Nephron progenitor cell (in vitro differentiated cells): ENCODE results near the gene MAB21L4.

ENCODE experiments used
- DNase-seq: peaks from one replicate; pipeline ENCODE4 v3.0.0; 2021
- H3K27ac Mint-ChIP-seq: 2 replicates; pipeline ENCODE4 v1.8.0; 2021; ENCODE audit warnings: mild to moderate bottlenecking, moderate library complexity, mixed read lengths
- H3K27me3 Mint-ChIP-seq: 2 replicates; pipeline ENCODE4 v1.8.0; 2021; ENCODE audit warnings: mild to moderate bottlenecking, low read depth, mixed read lengths; ENCODE audit not compliant: poor library complexity
- H3K36me3 Mint-ChIP-seq: 2 replicates; pipeline ENCODE4 v1.8.0; 2021; ENCODE audit warnings: low read depth, mixed read lengths
- H3K4me1 Mint-ChIP-seq: 2 replicates; pipeline ENCODE4 v1.8.0; 2021; ENCODE audit warnings: mixed read lengths
- H3K4me3 Mint-ChIP-seq: 2 replicates; pipeline ENCODE4 v1.8.0; 2021; ENCODE audit warnings: mild to moderate bottlenecking, moderate library complexity, mixed read lengths
- H3K9me3 Mint-ChIP-seq: 2 replicates; pipeline ENCODE4 v1.8.0; 2021; ENCODE audit warnings: mild to moderate bottlenecking, moderate library complexity, mixed read lengths
- TF ChIP-seq, protein P1 (sequence below): fragments of 200-600 bp; sonication (generic); IDR thresholded peaks from 2 replicates; pipeline ENCODE4 v1.5.0; 2021; ENCODE audit warnings: antibody characterized with exemption

MAB21L4 gene

GRCh38 chr2:240877460-240878340 lies 18.3 kb downstream of the MAB21L4 start:
- Mint-ChIP-seq H3K36me3 (no peaks in the 10 kb centered on the region), H3K27me3 (peaks cover 15% of the 10 kb centered on the region), H3K4me1 (no peaks in the 10 kb centered on the region), H3K9me3 (no peaks in the 10 kb centered on the region), H3K27ac (no peak overlapping the region), H3K4me3 (no peak overlapping the region)
- no peak for DNase-seq
- TF ChIP-seq, protein P1, sequence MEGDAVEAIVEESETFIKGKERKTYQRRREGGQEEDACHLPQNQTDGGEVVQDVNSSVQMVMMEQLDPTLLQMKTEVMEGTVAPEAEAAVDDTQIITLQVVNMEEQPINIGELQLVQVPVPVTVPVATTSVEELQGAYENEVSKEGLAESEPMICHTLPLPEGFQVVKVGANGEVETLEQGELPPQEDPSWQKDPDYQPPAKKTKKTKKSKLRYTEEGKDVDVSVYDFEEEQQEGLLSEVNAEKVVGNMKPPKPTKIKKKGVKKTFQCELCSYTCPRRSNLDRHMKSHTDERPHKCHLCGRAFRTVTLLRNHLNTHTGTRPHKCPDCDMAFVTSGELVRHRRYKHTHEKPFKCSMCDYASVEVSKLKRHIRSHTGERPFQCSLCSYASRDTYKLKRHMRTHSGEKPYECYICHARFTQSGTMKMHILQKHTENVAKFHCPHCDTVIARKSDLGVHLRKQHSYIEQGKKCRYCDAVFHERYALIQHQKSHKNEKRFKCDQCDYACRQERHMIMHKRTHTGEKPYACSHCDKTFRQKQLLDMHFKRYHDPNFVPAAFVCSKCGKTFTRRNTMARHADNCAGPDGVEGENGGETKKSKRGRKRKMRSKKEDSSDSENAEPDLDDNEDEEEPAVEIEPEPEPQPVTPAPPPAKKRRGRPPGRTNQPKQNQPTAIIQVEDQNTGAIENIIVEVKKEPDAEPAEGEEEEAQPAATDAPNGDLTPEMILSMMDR: no peak

GRCh38 chr2:240876475-240877251 lies 19.3 kb downstream of the MAB21L4 start:
- no peak for DNase-seq
- Mint-ChIP-seq H3K36me3 (no peaks in the 10 kb centered on the region), H3K27me3 (peaks cover 13% of the 10 kb centered on the region), H3K9me3 (no peaks in the 10 kb centered on the region), H3K4me3 (no peak overlapping the region), H3K27ac (peak overlapping the region; percentile 83), H3K4me1 (no peaks in the 10 kb centered on the region)
- TF ChIP-seq, protein P1: no peak

GRCh38 chr2:240876035-240876474 lies 19.9 kb downstream of the MAB21L4 start:
- Mint-ChIP-seq H3K27me3 (peaks cover 9% of the 10 kb centered on the region), H3K36me3 (no peaks in the 10 kb centered on the region), H3K27ac (no peak overlapping the region), H3K4me1 (no peaks in the 10 kb centered on the region), H3K9me3 (no peaks in the 10 kb centered on the region), H3K4me3 (no peak overlapping the region)
- TF ChIP-seq, protein P1: no peak
- no peak for DNase-seq

GRCh38 chr2:240875228-240876034 lies 20.5 kb downstream of the MAB21L4 start:
- no peak overlapping the region for H3K4me3 Mint-ChIP-seq
- DNase-seq: no peak
- no peak overlapping the region for H3K27ac Mint-ChIP-seq
- no peaks in the 10 kb centered on the region for H3K9me3 Mint-ChIP-seq
- TF ChIP-seq, protein P1: no peak
- peaks cover 3% of the 10 kb centered on the region for H3K27me3 Mint-ChIP-seq
- no peaks in the 10 kb centered on the region for H3K4me1 Mint-ChIP-seq
- H3K36me3 Mint-ChIP-seq: no peaks in the 10 kb centered on the region

- Mint-ChIP-seq H3K9me3 (no peaks in the 10 kb centered on the region), H3K27ac (no peak overlapping the region), H3K36me3 (no peaks in the 10 kb centered on the region), H3K27me3 (peaks cover under 1% of the 10 kb centered on the region), H3K4me1 (no peaks in the 10 kb centered on the region), H3K4me3 (no peak overlapping the region)
- no peak for DNase-seq
- TF ChIP-seq, protein P1: no peak
These were observed 21.2 kb downstream of the MAB21L4 start for GRCh38 chr2:240874715-240875227.
